ENCODE results near the gene CCDC171.
A peak's percentile ranks its signal among the peaks of the same experiment; 100 is the strongest.
"Not testable (repeated sequence)": the region's sequence is repeated elsewhere in the genome, so short reads cannot be mapped to it uniquely, and the experiment has no call there.

The CCDC171 gene

DNA sequence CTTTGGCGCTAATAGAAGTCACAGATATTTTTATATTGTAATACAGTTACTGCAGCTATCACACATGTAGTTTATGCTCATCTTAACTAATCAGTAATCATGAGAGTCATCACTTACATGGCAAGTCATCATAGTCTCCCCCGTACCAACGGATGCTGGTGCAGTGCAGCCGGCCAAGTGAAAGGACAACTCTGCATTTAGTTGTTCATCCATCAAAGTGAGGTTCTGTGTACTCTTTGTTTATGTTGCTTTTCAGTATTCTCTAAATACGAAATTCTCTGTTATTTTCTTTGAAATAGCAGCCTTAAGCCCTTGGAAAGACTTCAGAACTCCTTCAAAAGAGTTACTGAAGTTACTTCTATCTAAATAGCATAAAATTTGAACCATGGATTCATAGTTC, 216.7 kb downstream of the CCDC171 start:
- no peak for DNase-seq

DNA sequence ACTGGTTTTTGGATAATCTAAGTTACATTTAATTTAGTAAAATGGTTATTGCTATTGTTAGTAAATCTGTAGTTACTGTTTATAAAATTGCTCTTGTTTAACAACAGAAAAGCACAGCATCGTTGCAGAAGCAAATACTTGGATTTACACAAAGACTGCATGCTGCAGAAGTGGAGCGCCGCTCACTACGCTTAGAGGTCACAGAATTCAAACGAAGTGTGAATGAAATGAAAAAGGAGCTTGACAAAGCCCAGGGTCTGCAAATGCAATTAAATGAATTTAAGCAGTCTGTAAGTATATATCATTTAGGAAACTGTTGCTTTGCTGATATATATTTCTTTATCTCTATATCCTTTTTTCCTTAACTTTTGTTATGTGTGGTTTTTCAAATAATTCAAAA, 226.0 kb downstream of the CCDC171 start:
- DNase-seq = no peak

DNA sequence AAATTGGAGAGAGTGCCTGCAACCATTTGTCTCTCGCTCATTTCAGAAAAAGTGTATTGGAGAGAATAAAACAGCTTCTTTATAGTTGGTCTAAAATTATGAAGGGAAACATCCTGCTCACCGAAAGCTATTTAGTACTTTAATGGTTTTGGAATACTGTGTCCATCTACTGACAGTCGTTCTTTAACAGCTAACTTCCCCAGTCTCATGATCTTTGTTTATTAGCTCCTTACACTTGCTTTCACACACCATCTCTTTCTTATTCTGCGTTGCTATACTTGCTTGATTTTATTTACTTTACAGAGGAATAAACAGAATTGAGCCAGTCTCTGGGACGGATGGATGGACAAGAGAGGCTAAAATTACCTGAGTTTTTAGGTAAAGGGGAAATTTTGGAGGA, 229.3 kb downstream of the CCDC171 start:
- no peak for DNase-seq

DNA sequence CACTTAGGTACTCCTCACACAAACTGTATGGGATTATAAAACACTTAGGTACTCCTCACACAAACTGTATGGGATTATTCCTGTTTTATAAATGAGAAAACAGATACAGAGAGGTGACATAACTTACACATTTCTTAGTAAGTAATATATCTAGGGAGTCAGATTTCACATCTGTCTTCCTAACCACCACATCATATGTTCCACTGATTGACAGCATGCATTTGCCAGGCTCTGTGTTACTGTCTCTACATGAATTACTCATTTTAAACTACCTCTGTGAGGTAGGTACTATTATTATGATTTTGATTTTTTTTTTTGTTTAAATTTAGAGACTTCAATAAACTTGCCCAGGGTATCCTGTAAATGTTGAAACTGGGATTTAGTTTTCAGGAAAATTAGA, 232.7 kb downstream of the CCDC171 start:
- DNase-seq = no peak

DNA sequence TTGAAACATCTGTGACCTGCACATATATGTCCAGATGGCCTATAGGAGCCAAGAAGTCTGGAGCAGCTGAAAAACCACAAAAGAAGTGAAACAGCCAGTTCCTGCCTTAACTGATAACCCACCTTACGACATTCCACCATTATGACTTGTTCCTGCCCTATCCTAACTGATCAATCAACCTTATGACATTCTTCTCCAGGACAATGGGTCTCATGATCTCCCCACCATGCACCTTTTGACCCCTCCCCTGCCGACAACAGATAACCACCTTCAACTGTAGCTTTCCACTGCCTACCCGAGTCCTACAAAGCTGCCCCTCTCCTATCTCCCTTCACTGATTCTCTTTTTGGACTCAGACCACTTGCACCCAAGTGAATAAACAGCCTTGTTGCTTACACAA, 233.8 kb downstream of the CCDC171 start:
- no peak for DNase-seq

DNA sequence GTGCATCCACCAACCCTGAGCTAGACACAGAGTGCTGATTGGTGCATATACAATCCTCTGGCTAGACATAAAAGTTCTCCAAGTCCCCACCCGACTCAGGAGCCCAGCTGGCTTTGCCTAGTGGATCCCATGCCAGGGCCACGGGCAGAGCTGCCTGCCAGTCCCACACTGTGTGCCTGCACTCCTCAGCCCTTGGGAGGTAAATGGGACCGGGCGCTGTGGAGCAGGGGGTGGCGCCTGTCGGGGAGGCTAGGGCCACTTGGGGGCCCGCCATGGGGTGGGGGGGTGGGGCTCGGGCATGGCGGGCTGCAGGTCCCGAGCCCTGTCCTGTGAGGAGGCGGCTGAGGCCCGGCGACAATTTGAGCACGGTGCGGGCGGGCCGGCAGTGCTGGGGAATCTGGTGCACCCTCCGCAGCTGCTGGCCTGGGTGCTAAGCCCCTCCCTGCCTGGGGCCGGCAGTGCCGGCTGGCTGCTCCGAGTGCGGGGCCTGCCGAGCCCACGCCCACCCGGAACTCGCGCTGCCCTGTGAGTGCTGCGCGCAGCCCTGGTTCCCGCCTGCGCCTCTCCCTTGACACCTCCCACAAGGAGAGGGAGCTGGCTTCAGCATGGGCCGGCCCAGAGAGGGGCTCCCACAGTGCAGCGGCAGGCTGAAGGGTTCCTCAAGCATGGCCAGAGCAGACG, 257.5 kb downstream of the CCDC171 start:
- not testable (repeated sequence) for DNase-seq

DNA sequence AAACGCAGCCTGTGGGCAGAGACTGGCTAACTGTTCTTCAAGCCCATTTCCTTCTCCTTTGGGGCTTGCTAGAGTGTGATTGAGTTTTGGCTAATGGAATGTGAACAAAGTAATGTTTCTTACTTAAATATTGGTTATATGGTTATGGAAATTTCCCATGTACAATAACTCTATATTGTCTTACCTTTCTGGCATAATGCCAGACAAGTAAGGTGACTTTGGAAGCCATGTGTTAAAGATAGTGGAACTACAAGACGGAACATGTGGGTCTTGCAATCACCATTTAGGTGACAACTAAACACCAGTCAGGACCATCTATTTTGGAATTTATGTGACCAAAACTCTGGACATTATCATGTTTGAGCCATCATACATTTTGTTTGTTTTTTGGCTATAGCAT, 260.2 kb downstream of the CCDC171 start:
- no peak for DNase-seq

DNA sequence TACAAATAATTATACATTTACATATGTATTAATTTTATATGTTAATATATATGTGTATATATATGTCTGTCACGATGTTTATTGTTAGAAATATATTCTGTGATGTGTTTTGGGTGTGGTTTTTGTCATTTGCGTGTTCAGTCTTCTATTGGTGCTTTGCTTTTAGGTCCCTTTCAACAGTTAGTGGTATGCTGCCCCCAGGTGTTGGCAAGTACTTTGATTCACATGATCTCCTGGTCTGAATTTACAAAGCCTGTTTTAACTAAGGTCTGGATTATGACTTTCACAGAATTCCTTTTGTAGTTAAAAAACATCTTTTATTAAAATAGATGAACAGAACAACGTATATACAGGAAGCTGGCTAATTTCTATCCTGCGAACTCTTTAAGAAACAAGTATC, 271.5 kb downstream of the CCDC171 start:
- DNase-seq = no peak

DNA sequence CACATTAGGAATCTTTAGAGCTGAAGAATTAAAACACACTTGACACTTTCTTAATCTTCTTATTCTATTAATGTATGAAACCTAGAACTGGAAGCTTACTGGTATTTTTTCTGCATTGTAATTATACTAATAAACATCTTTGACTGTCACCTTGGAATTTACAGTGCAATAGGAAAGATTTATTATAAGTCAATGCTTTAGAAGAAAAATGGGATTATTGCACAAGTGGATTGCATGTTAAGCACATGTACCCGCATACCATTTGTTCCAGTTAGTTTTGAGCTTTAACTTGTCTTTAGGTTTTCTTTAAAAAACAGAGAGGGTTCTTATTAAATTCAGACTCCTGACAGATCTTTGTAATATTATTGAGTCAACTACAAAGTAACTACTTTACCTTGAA, 278.5 kb downstream of the CCDC171 start:
- no peak for DNase-seq

DNA sequence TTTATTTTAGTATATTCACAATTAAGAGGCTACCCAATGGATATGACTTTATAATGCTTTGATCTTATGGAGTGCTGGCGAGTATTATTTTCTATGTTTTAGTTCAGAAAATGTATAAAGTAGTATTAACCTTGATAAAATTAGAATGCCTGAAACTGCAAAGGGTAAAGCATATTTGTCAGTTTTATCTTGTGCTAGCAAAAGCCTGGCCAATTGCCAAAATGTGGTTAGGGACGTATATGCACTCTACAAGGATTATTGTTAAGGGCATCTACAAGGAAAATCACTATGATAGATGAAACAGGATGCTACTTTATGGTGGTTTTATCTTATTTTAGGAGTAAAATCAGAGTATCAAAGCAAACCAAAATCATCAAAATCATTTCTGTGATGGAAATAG, 281.7 kb downstream of the CCDC171 start:
- no peak for DNase-seq

DNA sequence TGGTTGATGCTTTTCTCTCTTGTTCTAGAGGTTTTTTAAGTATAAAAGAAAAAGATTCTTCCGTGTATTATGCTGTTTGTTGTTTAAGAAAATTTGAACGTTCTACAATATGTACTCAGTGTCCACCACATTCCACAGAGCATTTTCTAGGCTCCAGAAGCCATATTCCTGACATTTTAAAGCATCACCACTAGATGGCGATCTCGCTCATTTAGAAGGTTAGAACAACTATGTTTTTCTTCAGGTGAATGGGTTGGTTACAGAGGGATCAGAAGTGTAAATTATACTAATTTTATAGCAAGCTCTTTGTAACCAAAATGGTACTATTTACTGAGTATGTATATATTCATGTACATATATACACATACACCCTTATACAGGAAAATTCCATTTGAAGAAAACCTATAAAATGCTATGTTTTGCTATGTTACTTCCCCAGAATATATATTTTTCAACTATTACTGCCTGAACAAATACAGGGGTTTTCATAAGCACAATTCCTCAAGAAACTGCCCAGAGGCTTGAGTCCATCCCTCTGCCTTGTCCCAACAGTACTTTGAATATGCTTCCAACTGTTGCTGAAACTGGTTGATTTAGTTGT, 284.3 kb downstream of the CCDC171 start:
- peak; percentile 51 for DNase-seq

DNA sequence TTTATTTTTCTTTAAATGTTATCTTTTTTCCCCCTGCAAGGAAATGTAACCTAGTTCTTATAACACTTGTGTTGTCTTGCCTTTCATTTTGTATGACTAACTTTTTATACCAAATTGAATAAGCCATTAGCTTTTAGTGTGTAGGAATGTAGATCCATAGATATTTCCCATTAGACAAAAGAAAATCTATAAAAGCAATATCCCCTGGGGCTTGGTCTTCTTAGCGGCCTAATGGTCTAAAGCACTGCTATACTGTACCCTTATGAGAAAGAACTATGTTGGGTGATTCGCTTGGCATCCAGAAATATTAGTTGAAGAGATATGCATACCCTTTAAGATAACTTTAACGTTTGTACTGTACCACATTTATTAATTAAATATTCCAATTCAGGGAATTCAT, 289.2 kb downstream of the CCDC171 start:
- no peak for DNase-seq

DNA sequence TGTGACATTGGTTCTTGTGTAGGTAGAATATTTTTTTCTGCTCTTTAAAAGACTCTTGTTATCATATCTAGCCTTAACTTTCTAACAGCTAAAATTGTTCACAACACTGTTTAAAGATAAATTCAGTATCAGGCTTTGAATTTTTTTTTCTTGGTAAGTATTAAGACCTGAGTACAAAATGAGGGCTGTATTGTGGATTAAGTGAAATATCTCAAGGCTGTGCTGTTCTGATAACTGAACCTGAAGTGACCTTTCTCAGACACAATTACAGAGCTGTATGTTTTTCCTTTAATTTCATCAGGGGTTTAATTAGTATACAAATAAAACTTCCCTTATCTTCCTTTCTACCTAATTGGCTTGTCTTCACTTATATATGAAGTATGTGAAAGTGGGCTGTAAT, 290.5 kb downstream of the CCDC171 start:
- DNase-seq = no peak

DNA sequence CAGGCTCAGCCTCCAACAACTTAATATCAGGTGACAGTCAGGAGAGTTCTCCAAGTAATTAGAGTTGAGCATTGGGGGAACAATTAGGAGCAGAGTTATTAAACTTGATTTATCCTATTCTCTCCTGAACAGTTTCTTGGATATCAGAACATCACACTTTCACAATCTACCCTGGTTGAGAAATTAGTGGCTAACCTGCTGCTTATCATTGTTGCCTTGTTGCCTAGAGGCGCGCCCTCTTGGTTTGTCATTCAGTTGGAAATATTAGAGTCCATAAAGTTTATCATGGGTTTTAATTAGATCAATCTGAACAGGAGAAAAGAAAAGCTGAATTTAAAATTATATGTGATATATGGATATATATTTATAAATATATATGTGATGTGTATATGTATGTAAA, 291.1 kb downstream of the CCDC171 start:
- DNase-seq = no peak

DNA sequence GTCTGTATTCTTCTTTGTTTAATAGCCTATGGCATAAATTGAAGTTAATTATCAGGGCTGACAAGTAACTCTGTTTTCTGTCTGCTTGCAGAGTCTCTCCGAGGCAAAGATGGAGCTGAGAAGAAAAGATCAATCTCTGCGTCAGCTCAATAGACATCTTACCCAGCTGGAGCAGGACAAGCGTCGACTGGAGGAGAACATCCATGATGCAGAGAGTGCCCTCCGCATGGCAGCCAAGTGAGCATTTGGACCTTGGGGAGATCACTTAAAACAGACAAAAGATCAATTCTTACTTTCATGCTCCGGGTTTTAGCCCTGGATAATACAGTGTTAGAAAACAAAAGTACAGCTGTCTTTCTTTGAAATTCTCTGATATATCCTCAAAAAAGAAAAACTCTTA, 293.8 kb downstream of the CCDC171 start:
- no peak for DNase-seq

DNA sequence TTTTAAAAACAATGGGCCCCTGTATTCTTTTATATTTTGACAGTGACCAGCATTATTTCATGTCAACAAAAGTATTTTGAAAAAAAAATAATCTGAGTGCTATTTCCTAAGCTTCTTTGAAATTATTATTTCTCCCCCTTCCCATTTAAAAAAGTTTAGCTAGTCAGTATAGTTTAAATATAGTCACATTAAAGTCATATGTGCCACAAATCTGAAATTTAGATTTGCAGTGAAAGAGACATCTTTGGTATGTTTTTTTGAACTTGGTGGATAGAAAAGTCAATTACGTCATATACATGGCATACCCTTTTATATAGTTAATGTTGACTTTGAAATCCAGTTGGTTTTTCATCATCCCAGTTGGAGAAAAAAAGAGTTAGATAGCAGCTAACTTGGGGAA, 297.0 kb downstream of the CCDC171 start:
- no peak for DNase-seq

DNA sequence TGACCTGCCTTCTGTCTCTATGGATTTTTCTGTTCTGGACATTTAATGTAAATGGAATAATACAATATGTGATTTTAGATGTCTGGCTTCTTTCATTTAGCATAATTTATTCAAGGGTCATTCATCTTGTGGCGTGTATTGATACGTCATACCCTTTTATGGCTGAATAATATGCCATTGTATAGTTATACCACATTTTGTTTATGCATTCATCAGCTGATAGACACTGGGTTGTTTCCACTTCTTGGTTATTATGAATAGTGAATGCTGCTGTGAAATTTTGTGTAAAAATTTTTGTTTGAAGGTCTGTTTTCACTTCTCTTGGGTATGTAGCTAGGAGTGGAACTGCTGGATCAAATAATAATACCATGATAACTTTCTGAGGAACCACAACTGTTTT, 298.9 kb downstream of the CCDC171 start:
- DNase-seq = no peak

DNA sequence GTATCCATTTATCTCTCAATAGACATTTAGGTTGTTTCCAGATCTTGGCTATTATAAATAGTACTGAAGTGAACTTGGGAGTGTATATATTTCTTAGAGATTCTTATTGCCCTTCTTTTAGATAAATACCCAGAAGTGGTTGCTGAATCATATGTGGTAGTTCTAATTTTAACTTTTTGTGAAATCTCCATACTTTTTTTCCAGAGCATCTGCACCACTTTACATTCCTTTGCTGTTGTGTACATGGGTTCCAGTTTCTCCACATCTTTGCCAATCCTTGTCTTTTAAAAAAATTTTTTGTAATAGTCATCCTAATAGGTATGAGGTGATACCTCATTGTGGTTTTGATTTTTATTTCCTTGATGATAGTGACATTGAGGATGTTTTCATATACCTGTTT, 303.7 kb downstream of the CCDC171 start:
- DNase-seq = no peak

DNA sequence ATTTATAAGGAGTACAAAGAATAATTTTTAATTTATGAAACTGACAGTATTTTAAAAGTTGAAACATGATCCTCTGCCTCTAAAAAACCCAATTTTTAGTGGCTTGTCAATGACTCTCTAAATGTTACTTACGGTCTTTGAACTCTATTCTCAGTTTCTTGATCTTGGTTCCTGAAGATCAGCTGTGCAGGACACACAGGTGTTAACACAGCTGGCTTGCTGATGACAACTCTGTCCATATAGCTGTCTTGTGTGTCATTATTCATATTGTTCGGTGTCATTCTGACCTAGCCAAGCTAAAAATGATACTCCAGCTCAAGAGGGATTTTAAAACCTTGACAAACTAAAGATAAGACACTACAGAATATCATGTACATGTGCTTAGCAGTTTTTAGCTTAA, 314.5 kb downstream of the CCDC171 start:
- DNase-seq = no peak

DNA sequence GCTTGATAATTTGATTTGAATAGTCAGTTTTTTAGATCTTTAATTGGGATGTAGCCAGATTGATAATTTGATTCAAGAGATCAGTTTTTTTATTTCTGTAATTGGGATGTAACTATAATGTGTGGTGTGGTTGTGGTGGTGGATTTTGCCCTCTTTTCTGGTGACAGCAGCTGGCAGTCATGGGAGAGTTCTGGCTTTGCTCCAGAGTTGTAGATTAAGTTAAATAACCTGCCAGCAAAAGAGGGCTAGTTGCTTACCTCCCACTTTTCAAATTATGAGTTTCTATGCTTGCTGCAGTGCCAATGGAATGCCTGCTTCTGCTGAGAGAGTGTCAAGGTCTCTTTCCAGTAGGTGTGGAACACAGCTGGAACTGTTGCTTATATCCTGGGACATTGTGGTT, 315.1 kb downstream of the CCDC171 start:
- no peak for DNase-seq

DNA sequence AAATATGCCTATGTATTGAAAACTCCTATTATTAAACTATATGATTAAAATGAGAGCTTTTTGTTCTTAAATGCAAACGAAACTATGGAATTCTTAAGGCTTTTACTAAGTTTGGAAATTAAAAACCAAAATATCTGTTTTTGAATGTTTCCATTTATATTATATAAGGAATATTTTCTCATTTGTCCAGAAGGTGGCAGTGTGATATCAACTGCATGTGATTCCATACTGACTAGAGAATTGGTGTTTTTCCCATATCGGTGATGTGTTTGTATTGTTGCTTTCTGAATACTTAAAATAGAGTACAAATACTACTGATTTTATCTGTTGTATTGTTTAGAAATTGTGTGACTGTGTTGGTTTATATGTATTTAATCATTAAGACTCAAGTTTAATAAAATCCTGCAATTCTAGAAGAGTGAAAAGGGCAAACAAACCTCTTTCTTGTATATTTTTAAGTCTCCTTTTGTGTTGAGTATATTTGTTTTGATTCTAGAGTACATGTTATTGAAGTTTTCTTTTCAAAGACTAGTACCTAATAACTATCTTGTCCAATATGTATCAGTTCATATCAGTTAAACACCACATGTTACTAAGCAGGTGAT, 320.8 kb downstream of the CCDC171 start:
- DNase-seq = peak; percentile 21

DNA sequence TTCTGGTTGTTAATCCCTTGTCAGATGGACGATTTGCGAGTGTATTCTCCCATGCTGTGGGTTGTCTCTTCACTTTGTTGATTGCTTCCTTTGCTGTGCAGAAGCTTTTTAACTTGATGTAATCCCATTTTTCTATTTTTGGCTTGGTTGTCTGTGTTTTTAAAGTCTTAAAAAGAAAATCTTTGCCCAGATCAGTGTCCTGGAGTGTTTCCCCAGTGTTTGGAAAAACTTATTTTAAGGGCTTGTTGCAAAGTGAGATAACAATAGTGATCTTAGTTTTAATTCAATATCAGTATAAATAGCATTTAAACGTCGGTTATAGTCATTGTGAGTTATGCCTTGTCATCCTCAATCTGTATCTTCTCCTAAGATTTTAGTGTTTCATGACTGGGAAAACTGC, 329.5 kb downstream of the CCDC171 start:
- no peak for DNase-seq

DNA sequence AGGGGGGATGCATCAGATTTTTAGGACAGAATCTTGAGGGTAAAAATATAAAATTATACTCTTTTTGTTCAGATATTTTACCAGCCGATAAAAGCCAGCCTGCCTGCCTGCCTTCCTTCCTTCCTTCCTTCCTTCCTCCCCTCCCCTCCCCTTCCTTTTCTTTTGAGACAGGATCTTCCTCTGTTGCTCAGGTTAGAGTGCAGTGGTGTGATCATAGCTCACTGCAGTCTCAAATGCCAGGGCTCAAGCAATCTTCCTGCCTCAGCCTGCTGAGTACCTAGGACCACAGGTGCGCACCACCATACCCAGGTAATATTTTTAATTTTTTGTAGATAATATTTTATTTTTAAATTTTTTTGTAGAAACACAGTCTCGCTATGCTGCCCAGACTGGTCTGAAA, 330.0 kb downstream of the CCDC171 start:
- no peak for DNase-seq

DNA sequence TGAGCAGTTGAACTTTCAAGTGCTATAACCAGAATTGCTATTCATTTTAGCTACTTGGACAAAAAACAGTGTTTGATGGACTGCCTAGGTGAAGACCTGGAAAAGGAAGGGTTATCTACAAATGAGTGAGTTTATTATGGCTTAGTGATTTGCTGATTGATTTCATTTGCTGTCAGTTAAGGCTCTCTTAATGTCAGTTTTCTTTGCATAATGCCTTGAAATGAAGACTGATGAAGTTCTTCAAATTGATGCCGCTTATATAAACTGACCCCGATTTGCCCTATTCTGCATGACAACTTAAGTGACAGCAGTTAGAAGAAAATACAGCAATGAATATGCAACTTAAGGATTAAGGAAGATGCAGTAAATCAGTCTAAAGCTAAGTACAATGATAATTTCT, 332.6 kb downstream of the CCDC171 start:
- DNase-seq = no peak

DNA sequence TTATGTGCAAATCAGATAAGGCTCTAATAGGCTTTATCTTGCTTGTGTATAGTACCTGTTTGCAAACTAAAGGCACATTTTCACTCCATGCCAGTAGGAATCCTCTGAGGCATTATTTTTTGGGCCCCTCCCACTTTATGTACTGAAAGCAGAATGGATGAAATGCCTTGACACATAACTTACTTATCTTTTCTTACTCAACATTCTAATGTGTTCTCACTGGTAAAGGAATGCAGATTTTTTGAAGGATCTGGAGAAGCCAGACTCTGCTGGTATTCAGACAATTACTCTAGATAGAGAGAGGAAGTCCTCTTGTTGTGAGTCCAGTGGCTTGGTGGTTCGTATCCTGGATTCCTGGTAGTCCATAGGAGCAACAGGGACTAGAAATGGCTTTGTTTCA, 336.7 kb downstream of the CCDC171 start:
- DNase-seq = no peak

All from activated CD4-positive, alpha-beta T cell treated with anti-CD3 and anti-CD28 coated beads, Interleukin-2, Interleukin-6, amounts not matched to agents 100 ng/mL and 50 ng/mL, durations not matched to agents 16 hours and 8 hours (primary cell).